Fibroblast of lung (primary cell): Measurements from ENCODE around the gene RPS23. TPM values are rescaled to one million over a fixed set of nuclear protein-coding genes. Genes with fewer than 3 reads are reported as not detected.

Experiments
- DNase-seq, 2 donors: peaks; one replicate each; pipeline versions ENCODE4 v3.0.0 to v3.0.0-alpha.2; 2010; ENCODE audit warnings: low read depth in 2 of 2
- H2AFZ ChIP-seq: 2 replicates; pipeline ENCODE4 v1.5.1; 2012; ENCODE audit warnings: low read length, control low read depth, inconsistent platforms
- H3K27ac ChIP-seq: 2 replicates; pipeline ENCODE4 v1.5.1; 2011; ENCODE audit warnings: low read length, control low read depth; ENCODE audit not compliant: insufficient read depth
- H3K27me3 ChIP-seq: 2 replicates; pipeline ENCODE4 v1.5.1; 2011; ENCODE audit warnings: mild to moderate bottlenecking, low read length; ENCODE audit not compliant: control insufficient read depth, insufficient read depth
- H3K36me3 ChIP-seq: 2 replicates; pipeline ENCODE4 v1.5.1; 2011; ENCODE audit warnings: low read length; ENCODE audit not compliant: control insufficient read depth, insufficient read depth
- H3K4me1 ChIP-seq: 2 replicates; pipeline ENCODE4 v1.5.1; 2011; ENCODE audit warnings: low read length; ENCODE audit not compliant: control insufficient read depth, insufficient read depth; ENCODE audit errors: extremely low read depth
- H3K4me2 ChIP-seq: 2 replicates; pipeline ENCODE4 v1.5.1; 2011; ENCODE audit warnings: low read length, control low read depth; ENCODE audit not compliant: insufficient read depth; ENCODE audit errors: extremely low read depth
- H3K4me3 ChIP-seq, 4 experiments: fragments of 200-600 bp in 1 of 4; sonication (generic) in 1 of 4; replicated peaks in 1 of 4; 2 replicates each; pipeline ENCODE4 v1.5.1; 2011 to 2016; ENCODE audit warnings: low read length in 4 of 4, low read depth in 3 of 4, mild to moderate bottlenecking in 3 of 4, control low read depth in 2 of 4, inconsistent platforms in 1 of 4, mixed read lengths in 1 of 4; ENCODE audit not compliant: insufficient read depth in 1 of 4; ENCODE audit errors: control extremely low read depth in 1 of 4
- H3K79me2 ChIP-seq: 2 replicates; pipeline ENCODE4 v1.5.1; 2012; ENCODE audit warnings: mild to moderate bottlenecking, low read length, inconsistent platforms; ENCODE audit not compliant: control insufficient read depth, insufficient read depth
- H3K9ac ChIP-seq: 2 replicates; pipeline ENCODE4 v1.5.1; 2011; ENCODE audit warnings: mild to moderate bottlenecking, low read length, control low read depth; ENCODE audit not compliant: insufficient read depth
- H3K9me3 ChIP-seq: 2 replicates; pipeline ENCODE4 v1.5.1; 2012; ENCODE audit warnings: low read depth, low read length; ENCODE audit not compliant: control insufficient read depth, insufficient read depth
- H4K20me1 ChIP-seq: 2 replicates; pipeline ENCODE4 v1.5.1; 2011; ENCODE audit warnings: low read length; ENCODE audit not compliant: control insufficient read depth, insufficient read depth; ENCODE audit errors: extremely low read depth
- EZH2 ChIP-seq: IDR thresholded peaks from 2 replicates; pipeline ENCODE4 v1.5.1; 2012; ENCODE audit warnings: low read length, control low read depth, mild to moderate bottlenecking; ENCODE audit errors: missing control alignments
- polyA plus RNA-seq, 2 donors: library from polyadenylated mRNA; depleted of rRNA in 1 of 2; stranded (reverse) in 1 of 2; unstranded in 1 of 2; fragments of >200 nt; gene quantifications; 2 replicates each; pipeline ENCODE4 v1.2.1, GENCODE V29; 2011 to 2012; ENCODE audit warnings: missing spikeins in 1 of 2
- total RNA-seq: library from RNA; depleted of rRNA; stranded (reverse); fragments of >200 nt; gene quantifications from 2 replicates; pipeline ENCODE4 v1.2.1, GENCODE V29; 2014
- TF ChIP-seq, protein P1 (sequence below), 2 donors: IDR thresholded peaks in 1 of 2; conservative IDR thresholded peaks in 1 of 2; 1 replicate in 1 of 2; 2 replicates in 1 of 2; pipeline ENCODE4 v1.5.1; 2011 to 2012; ENCODE audit warnings: low read length in 2 of 2, control low read depth in 1 of 2, inconsistent platforms in 1 of 2, low read depth in 1 of 2, mild to moderate bottlenecking in 1 of 2

Gene RPS23
- total and polyA plus RNA-seq, 2 donors (not counting 1 experiment from before 2014, with no cell fraction given) = 2,712 to 7,387 TPM

DNA sequence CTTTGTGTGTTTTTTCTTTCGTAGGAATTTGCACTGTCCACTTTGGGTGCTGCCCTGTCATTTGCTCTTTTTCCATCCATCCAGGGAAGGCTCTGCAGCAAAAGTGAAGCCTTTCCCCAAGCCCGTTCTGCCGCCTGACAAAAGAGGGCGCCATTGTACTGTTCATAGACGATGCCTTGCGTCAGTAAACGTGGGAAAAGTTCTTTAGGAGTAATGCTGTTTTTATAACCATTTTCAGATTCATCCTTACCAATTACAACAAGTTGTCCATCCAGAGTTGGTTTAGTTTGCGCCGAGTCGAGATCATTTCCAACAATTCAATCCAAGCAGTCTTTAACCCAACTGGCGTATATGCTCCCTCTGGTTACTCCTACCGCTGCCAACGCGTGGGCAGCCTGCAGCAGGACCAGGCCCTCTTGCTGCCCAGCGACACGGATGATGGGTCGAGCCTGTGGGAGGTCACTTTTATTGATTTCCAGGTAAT, 34.3 kb upstream of the RPS23 start:
- H3K9ac ChIP-seq = no peak overlapping the region
- H2AFZ ChIP-seq = no peak overlapping the region
- no peak overlapping the region for H3K4me2 ChIP-seq
- H3K36me3 ChIP-seq = no peaks in the 10 kb centered on the region
- H3K4me1 ChIP-seq = no peaks in the 10 kb centered on the region
- H4K20me1 ChIP-seq = no peaks in the 10 kb centered on the region
- H3K9me3 ChIP-seq = no peaks in the 10 kb centered on the region
- no peaks in the 10 kb centered on the region for H3K79me2 ChIP-seq
- DNase-seq = peak; percentile 74 to 87
- TF ChIP-seq, protein P1, sequence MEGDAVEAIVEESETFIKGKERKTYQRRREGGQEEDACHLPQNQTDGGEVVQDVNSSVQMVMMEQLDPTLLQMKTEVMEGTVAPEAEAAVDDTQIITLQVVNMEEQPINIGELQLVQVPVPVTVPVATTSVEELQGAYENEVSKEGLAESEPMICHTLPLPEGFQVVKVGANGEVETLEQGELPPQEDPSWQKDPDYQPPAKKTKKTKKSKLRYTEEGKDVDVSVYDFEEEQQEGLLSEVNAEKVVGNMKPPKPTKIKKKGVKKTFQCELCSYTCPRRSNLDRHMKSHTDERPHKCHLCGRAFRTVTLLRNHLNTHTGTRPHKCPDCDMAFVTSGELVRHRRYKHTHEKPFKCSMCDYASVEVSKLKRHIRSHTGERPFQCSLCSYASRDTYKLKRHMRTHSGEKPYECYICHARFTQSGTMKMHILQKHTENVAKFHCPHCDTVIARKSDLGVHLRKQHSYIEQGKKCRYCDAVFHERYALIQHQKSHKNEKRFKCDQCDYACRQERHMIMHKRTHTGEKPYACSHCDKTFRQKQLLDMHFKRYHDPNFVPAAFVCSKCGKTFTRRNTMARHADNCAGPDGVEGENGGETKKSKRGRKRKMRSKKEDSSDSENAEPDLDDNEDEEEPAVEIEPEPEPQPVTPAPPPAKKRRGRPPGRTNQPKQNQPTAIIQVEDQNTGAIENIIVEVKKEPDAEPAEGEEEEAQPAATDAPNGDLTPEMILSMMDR (conservative IDR thresholded peaks at IDR 0.05 in 1 of 2, IDR thresholded peaks at IDR 0.05 in 1 of 2; ENCODE audit: low read depth in 1 of 2, low read length in 2 of 2) = peak; percentile 97 to 99
- TF ChIP-seq EZH2 = no peak
- H3K27ac ChIP-seq = no peak overlapping the region
- H3K4me3 ChIP-seq = no peak overlapping the region
- H3K27me3 ChIP-seq = no peaks in the 10 kb centered on the region

DNA sequence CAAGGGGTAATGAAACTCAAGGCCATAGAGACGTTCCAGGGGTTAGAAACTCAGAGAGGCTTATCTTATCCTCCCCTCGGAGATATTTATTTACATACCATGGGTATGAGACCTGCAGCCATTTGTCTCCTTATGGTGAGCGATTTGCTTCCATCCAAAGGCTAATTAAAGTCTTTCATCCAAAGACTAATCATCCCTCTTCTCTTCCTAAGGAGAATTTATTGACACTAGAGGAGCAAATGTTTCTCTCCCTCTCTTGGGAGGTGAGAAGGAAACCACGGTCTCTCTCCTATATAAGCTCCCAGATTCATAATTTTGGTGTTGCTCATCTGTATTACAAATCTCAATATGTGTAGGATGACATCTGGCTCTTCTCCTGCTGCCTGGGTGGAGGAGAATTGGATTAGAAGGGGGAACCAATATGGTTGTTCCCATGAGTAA, 31.0 kb upstream of the RPS23 start:
- H3K4me2 ChIP-seq = no peak overlapping the region
- no peaks in the 10 kb centered on the region for H3K36me3 ChIP-seq
- H3K27ac ChIP-seq = no peak overlapping the region
- TF ChIP-seq, protein P1 (conservative IDR thresholded peaks at IDR 0.05 in 1 of 2, IDR thresholded peaks at IDR 0.05 in 1 of 2; ENCODE audit: low read depth in 1 of 2, low read length in 2 of 2) = no peak
- TF ChIP-seq EZH2 = no peak
- H3K9me3 ChIP-seq = no peaks in the 10 kb centered on the region
- no peak overlapping the region for H3K9ac ChIP-seq
- no peak overlapping the region for H3K4me3 ChIP-seq
- no peaks in the 10 kb centered on the region for H3K27me3 ChIP-seq
- H4K20me1 ChIP-seq = no peaks in the 10 kb centered on the region
- no peaks in the 10 kb centered on the region for H3K79me2 ChIP-seq
- no peaks in the 10 kb centered on the region for H3K4me1 ChIP-seq
- DNase-seq = peak in 1 of 2 donors; percentile 29
- no peak overlapping the region for H2AFZ ChIP-seq

DNA sequence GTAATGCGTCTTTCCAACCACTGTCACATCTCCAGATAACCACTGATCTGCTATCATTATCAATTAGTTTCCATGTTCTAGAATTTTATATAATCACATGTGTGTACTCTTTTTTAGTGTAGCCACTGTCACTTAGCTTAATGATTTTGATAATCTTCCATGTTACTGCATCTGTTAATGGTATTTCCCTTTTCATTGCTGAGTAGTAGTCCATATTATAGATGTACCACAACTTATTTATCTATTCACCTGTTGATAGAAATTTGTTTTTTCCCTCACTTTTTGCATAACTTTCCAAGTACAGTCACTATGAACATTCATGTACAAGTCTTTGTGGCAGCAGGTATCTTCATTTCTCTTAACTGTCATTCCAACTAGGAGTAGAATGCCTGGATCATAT, 30.3 kb upstream of the RPS23 start:
- no peak overlapping the region for H3K4me2 ChIP-seq
- no peak overlapping the region for H2AFZ ChIP-seq

More for the DNA sequence above, 30.3 kb upstream of the RPS23 start:
- Histone ChIP-seq H3K36me3 (no peaks in the 10 kb centered on the region), H4K20me1 (no peaks in the 10 kb centered on the region), H3K9me3 (no peaks in the 10 kb centered on the region), H3K79me2 (no peaks in the 10 kb centered on the region), H3K4me1 (no peaks in the 10 kb centered on the region), H3K27ac (no peak overlapping the region), H3K9ac (no peak overlapping the region), H3K4me3 (no peak overlapping the region), H3K27me3 (no peaks in the 10 kb centered on the region)
- no peak for DNase-seq
- no peak for TF ChIP-seq EZH2
- TF ChIP-seq, protein P1 (conservative IDR thresholded peaks at IDR 0.05 in 1 of 2, IDR thresholded peaks at IDR 0.05 in 1 of 2; ENCODE audit: low read depth in 1 of 2, low read length in 2 of 2) = no peak
